Transverse colon (tissue), 4 donors: ENCODE data around the gene C2orf49. TPM values are rescaled to one million over a fixed set of nuclear protein-coding genes. Genes with fewer than 3 reads are reported as not detected.
A peak's percentile ranks its signal among the peaks of the same experiment; 100 is the strongest.

ENCODE experiments used
- DNase-seq: peaks from one replicate; pipeline ENCODE4 v3.0.0-alpha.2; 2019
- H3K27ac ChIP-seq, 4 donors: fragments of 200-600 bp; sonication (generic); 2 replicates each; pipeline ENCODE4 v1.5.1; 2016 to 2018; ENCODE audit warnings: inconsistent platforms in 4 of 4
- H3K27me3 ChIP-seq: fragments of 200-600 bp; sonication (generic); 2 replicates; pipeline ENCODE4 v1.5.1; 2017; ENCODE audit warnings: inconsistent platforms
- H3K36me3 ChIP-seq, 4 donors: fragments of 200-600 bp; sonication (generic); 2 replicates each; pipeline ENCODE4 v1.5.1; 2017 to 2019; ENCODE audit warnings: inconsistent platforms in 4 of 4
- H3K4me1 ChIP-seq, 4 donors: fragments of 200-600 bp; sonication (generic); 2 replicates each; pipeline ENCODE4 v1.5.1; 2017 to 2020; ENCODE audit warnings: inconsistent platforms in 4 of 4
- H3K4me3 ChIP-seq, 4 donors: fragments of 200-600 bp; sonication (generic); 1 replicate in 1 of 4; 2 replicates in 3 of 4; pipeline versions ENCODE4 v1.5.1 to v1.6.1; 2017 to 2019; ENCODE audit warnings: inconsistent platforms in 4 of 4
- H3K9me3 ChIP-seq, 2 donors: fragments of 200-600 bp; sonication (generic); 2 replicates each; pipeline ENCODE4 v1.5.1; 2017 to 2019; ENCODE audit warnings: inconsistent platforms in 2 of 2
- CTCF ChIP-seq, 5 experiments: fragments of 200-600 bp in 3 of 5; fragments of 450-650 bp in 2 of 5; sonication (generic) in 3 of 5; IDR thresholded peaks; 1 replicate in 2 of 5; 2 replicates in 3 of 5; pipeline ENCODE4 v1.5.1; 2016 to 2017; ENCODE audit warnings: antibody characterized with exemption in 5 of 5, inconsistent platforms in 3 of 5, mild to moderate bottlenecking in 2 of 5, moderate library complexity in 1 of 5
- EP300 ChIP-seq: sonication (generic); formaldehyde crosslinking; IDR thresholded peaks from one replicate; pipeline ENCODE4 v1.6.1; 2017; ENCODE audit warnings: antibody characterized with exemption, low read depth
- POLR2A ChIP-seq: fragments of 450-650 bp; IDR thresholded peaks from one replicate; pipeline ENCODE4 v1.6.1; 2016; ENCODE audit warnings: antibody characterized with exemption, mild to moderate bottlenecking, moderate library complexity
- POLR2AphosphoS5 ChIP-seq, 3 donors: sonication (generic); formaldehyde crosslinking; IDR thresholded peaks; one replicate each; pipeline ENCODE4 v1.6.1; 2016; ENCODE audit warnings: antibody characterized with exemption in 3 of 3
- WGBS, 2 donors: methylation state at CpG; one replicate each; pipeline ENCODE4 v1.1.5; 2018; ENCODE audit warnings: low coverage in 1 of 2; 5-methylcytosine and 5-hydroxymethylcytosine counted together
- in situ Hi-C, 4 donors: fragments of 200-750 bp; cut with MboI; loops; one replicate each; pipeline versions ENCODE4 v1.15.0 to v1.15.1; 2017; ENCODE audit warnings: low sequenced_read_pairs in 3 of 4, low pct_ligation_motif_present in 1 of 4, low pct_unique_long_range_greater_than_20kb in 1 of 4
- intact Hi-C: fragments of 100-400 bp; cut with DNase I; formaldehyde crosslinking; loops from one replicate; pipeline ENCODE4 v1.15.1; 2023; ENCODE audit warnings: low total_unique reads
- total RNA-seq, 4 donors: library from RNA; depleted of rRNA; stranded (reverse); fragments of >200 nt; gene quantifications; one replicate each; pipeline ENCODE4 v1.1.0, GENCODE V29; 2016

The C2orf49 gene
- total RNA-seq, 4 donors from 2014 or later, result 1.8 to 17.6 (median 14.5) TPM

GRCh38 chr2:105378921-105379383, 41.6 kb downstream of the C2orf49 start:
- H3K9me3 ChIP-seq, result no peaks in the 10 kb centered on the region
- peak overlapping the region in 3 of 4 donors; percentile 61 to 76 (median 74) for H3K27ac ChIP-seq
- DNase-seq, result no peak
- H3K4me1 ChIP-seq, result peaks cover 4 to 27% (median 23%) of the 10 kb centered on the region in 4 donors
- H3K4me3 ChIP-seq, result no peak overlapping the region
- no peaks in the 10 kb centered on the region for H3K36me3 ChIP-seq
- H3K27me3 ChIP-seq, result no peaks in the 10 kb centered on the region
- 57 to 86% methylated on average over 1 to 4 of the region's 4 CpGs for WGBS, 2 donors
- intact Hi-C loops, result no loop called here
- TF ChIP-seq CTCF (IDR thresholded peaks at IDR 0.05) (no peak), POLR2A (no peak), POLR2AphosphoS5 (IDR thresholded peaks at IDR 0.05) (no peak), EP300 (no peak)
- in situ Hi-C loops, result loop anchor here in 1 of 4 donors (10.0 kb wide), 1 partner anchor 146 kb away; no protein-coding TSS in a partner anchor

- H3K9me3 ChIP-seq, result no peaks in the 10 kb centered on the region
- in situ Hi-C loops, result loop anchor here in 1 of 4 donors (10.0 kb wide), 1 partner anchor 145 kb away; no protein-coding TSS in a partner anchor
- H3K4me1 ChIP-seq, result peaks cover 0 to 31% (median 21%) of the 10 kb centered on the region in 4 donors
- H3K27me3 ChIP-seq, result no peaks in the 10 kb centered on the region
- no peak for DNase-seq
- TF ChIP-seq POLR2A (no peak), POLR2AphosphoS5 (IDR thresholded peaks at IDR 0.05) (peak in 1 of 3 donors; percentile 41)
- intact Hi-C loops, result no loop called here
- H3K4me3 ChIP-seq, result no peak overlapping the region
- H3K36me3 ChIP-seq, result no peaks in the 10 kb centered on the region
- peak overlapping the region; percentile 74 to 77 (median 75) for H3K27ac ChIP-seq
- 45 to 68% methylated on average over 5 to 7 of the region's 7 CpGs for WGBS, 2 donors
Observed at GRCh38 chr2:105379741-105380186, 42.4 kb downstream of the C2orf49 start.

- in situ Hi-C loops, result no loop called here
- H3K36me3 ChIP-seq, result no peaks in the 10 kb centered on the region
Observed at GRCh38 chr2:105380432-105381100, 43.2 kb downstream of the C2orf49 start.

GRCh38 chr2:105381101-105381668, 43.8 kb downstream of the C2orf49 start:
- Histone ChIP-seq H3K9me3 (no peaks in the 10 kb centered on the region), H3K4me1 (peaks cover 0 to 42% (median 33%) of the 10 kb centered on the region in 4 donors), H3K36me3 (no peaks in the 10 kb centered on the region), H3K4me3 (no peak overlapping the region), H3K27ac (peak overlapping the region; percentile 74 to 77 (median 75)), H3K27me3 (no peaks in the 10 kb centered on the region)
- in situ Hi-C loops, result no loop called here
- 70 to 75% methylated on average over 5 to 14 of the region's 14 CpGs for WGBS, 2 donors
- intact Hi-C loops, result no loop called here
- no peak for DNase-seq
- TF ChIP-seq POLR2A (no peak), CTCF (IDR thresholded peaks at IDR 0.05) (no peak), EP300 (no peak), POLR2AphosphoS5 (IDR thresholded peaks at IDR 0.05) (no peak)

More at GRCh38 chr2:105380432-105381100, 43.2 kb downstream of the C2orf49 start:
- H3K4me3 ChIP-seq, result no peak overlapping the region
- H3K4me1 ChIP-seq, result peaks cover 0 to 38% (median 29%) of the 10 kb centered on the region in 4 donors
- H3K27ac ChIP-seq, result peak overlapping the region; percentile 74 to 77 (median 75)
- no peaks in the 10 kb centered on the region for H3K9me3 ChIP-seq
- DNase-seq, result no peak
- TF ChIP-seq EP300, result no peak
- TF ChIP-seq POLR2AphosphoS5 (IDR thresholded peaks at IDR 0.05), result peak in 2 of 3 donors; percentile 25 to 49
- TF ChIP-seq CTCF (IDR thresholded peaks at IDR 0.05), result no peak
- TF ChIP-seq POLR2A, result no peak
- no peaks in the 10 kb centered on the region for H3K27me3 ChIP-seq
- intact Hi-C loops, result no loop called here
- WGBS, 2 donors, result 51 to 53% methylated on average over 7 to 9 of the region's 9 CpGs
